ENCODE measurements around the gene ATXN7L1.

Gene ATXN7L1

DNA sequence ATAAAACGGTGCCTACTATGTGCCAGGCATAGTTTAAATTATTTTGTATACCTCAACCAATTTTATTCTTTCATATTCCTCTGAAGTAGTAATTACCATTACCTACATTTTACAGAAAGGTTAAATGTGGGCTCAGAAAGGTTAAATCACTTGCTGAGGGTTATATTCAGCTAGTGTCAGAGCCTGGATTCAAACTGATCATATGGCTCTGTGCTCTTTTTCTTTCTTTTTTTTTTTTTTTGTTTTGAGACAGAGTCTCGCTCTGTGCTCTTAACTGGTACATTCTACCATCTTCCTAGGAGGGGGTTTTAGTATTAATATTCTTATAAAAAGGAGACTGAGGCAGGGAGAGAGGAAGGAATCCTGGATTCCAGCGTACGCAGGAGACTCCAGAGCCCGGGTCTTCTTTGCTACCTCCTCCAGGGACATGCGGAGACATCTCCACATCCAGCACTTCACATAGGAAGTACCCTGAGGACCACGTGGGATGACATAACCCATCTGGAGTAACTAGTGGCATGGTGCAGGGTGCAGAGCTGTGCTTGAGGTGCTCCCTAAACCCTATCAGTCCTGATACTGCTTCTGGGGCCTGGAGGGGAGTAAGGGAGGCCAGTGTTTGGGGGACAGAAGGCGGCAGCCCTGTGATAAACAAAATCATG lies 29.6 kb upstream of the ATXN7L1 start:
- no peaks in the 10 kb centered on the region for H3K9me3 ChIP-seq (ENCODE audit: control insufficient read depth, insufficient read depth, low read depth, low read length)
- no peak overlapping the region for H3K4me3 ChIP-seq (ENCODE audit: low read depth, low read length)
- ChIA-PET POLR2A (no interaction called here), CTCF (no interaction called here)
- H3K4me1 ChIP-seq (ENCODE audit: control insufficient read depth, insufficient read depth, low read length) = no peaks in the 10 kb centered on the region
- no peaks in the 10 kb centered on the region for H3K36me3 ChIP-seq (ENCODE audit: control insufficient read depth in 2 of 2, insufficient read depth in 1 of 2, low read length in 2 of 2)
- no peak overlapping the region for H3K27ac ChIP-seq (ENCODE audit: extremely low read depth, low read depth, low read length)
- TF ChIP-seq, protein P1, sequence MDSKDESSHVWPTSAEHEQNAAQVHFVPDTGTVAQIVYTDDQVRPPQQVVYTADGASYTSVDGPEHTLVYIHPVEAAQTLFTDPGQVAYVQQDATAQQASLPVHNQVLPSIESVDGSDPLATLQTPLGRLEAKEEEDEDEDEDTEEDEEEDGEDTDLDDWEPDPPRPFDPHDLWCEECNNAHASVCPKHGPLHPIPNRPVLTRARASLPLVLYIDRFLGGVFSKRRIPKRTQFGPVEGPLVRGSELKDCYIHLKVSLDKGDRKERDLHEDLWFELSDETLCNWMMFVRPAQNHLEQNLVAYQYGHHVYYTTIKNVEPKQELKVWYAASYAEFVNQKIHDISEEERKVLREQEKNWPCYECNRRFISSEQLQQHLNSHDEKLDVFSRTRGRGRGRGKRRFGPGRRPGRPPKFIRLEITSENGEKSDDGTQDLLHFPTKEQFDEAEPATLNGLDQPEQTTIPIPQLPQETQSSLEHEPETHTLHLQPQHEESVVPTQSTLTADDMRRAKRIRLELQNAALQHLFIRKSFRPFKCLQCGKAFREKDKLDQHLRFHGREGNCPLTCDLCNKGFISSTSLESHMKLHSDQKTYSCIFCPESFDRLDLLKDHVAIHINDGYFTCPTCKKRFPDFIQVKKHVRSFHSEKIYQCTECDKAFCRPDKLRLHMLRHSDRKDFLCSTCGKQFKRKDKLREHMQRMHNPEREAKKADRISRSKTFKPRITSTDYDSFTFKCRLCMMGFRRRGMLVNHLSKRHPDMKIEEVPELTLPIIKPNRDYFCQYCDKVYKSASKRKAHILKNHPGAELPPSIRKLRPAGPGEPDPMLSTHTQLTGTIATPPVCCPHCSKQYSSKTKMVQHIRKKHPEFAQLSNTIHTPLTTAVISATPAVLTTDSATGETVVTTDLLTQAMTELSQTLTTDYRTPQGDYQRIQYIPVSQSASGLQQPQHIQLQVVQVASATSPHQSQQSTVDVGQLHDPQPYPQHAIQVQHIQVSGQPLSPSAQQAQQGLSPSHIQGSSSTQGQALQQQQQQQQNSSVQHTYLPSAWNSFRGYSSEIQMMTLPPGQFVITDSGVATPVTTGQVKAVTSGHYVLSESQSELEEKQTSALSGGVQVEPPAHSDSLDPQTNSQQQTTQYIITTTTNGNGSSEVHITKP (tag by site-specific recombination; IDR thresholded peaks at IDR 0.05) = peak; percentile 58
- TF ChIP-seq ZNF214 (tag by site-specific recombination; IDR thresholded peaks at IDR 0.05; ENCODE audit: borderline replicate concordance) = no peak

DNA sequence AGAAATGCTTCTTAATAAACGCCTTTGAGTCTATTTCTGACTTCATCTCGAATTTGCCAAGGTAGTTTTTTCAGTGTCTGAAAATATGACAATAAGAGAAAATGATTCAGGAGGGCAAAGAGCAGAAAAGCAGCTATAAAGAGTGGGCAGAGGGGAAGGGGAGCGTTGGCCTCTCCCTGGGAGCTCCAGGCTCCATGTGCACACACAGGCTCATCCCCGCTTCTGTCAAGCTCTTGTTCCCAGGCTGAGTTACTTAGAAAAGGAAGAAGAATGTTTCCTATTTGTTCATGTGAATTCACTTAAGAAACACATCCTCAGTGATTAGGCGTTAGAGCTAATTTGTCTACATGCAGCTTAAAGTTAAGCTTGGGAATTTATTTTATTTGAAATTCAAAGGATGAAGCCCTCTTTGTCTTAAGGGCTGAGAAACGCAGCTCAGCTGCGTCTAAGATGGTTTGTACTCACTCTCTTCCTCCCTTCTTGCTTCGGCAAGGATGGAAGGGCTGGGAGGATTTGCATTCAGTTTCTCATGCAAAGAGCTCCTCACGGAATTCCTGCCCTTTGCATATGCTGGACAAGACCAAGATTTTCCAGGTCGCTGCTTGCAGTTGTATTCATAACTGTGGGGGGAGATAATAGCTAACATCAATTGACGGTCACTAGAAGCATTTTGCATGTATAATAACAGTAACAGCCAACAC lies 29.0 kb upstream of the ATXN7L1 start:
- CTCF ChIA-PET = no interaction called here
- TF ChIP-seq, protein P2, sequence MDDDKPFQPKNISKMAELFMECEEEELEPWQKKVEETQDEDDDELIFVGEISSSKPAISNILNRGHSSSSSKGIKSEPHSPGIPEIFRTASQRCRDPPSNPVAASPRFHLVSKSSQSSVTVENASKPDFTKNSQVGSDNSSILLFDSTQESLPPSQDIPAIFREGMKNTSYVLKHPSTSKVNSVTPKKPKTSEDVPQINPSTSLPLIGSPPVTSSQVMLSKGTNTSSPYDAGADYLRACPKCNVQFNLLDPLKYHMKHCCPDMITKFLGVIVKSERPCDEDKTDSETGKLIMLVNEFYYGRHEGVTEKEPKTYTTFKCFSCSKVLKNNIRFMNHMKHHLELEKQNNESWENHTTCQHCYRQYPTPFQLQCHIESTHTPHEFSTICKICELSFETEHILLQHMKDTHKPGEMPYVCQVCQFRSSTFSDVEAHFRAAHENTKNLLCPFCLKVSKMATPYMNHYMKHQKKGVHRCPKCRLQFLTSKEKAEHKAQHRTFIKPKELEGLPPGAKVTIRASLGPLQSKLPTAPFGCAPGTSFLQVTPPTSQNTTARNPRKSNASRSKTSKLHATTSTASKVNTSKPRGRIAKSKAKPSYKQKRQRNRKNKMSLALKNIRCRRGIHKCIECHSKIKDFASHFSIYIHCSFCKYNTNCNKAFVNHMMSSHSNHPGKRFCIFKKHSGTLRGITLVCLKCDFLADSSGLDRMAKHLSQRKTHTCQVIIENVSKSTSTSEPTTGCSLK (tag by site-specific recombination; IDR thresholded peaks at IDR 0.05) = no peak
- no peak for TF ChIP-seq OSR2 (tag by site-specific recombination; IDR thresholded peaks at IDR 0.05)
- no peak for TF ChIP-seq ZNF311 (tag by site-specific recombination; IDR thresholded peaks at IDR 0.05; ENCODE audit: borderline replicate concordance)
- TF ChIP-seq ZXDB (tag by site-specific recombination; IDR thresholded peaks at IDR 0.05) = no peak
- TF ChIP-seq GLI2 (tag by site-specific recombination; IDR thresholded peaks at IDR 0.05; ENCODE audit: borderline replicate concordance, low read depth) = no peak
- TF ChIP-seq SETDB1 (IDR thresholded peaks at IDR 0.05; ENCODE audit: insufficient read length, low read length) = no peak
- TF ChIP-seq ZNF19 (tag by site-specific recombination; IDR thresholded peaks at IDR 0.05; ENCODE audit: low read depth) = no peak
- no peak for TF ChIP-seq GLIS1 (tag by site-specific recombination; IDR thresholded peaks at IDR 0.05)
- TF ChIP-seq GLI4 (tag by site-specific recombination; IDR thresholded peaks at IDR 0.05) = no peak
- TF ChIP-seq ZNF211 (tag by site-specific recombination; IDR thresholded peaks at IDR 0.05; ENCODE audit: low read depth) = no peak
- TF ChIP-seq, protein P3, sequence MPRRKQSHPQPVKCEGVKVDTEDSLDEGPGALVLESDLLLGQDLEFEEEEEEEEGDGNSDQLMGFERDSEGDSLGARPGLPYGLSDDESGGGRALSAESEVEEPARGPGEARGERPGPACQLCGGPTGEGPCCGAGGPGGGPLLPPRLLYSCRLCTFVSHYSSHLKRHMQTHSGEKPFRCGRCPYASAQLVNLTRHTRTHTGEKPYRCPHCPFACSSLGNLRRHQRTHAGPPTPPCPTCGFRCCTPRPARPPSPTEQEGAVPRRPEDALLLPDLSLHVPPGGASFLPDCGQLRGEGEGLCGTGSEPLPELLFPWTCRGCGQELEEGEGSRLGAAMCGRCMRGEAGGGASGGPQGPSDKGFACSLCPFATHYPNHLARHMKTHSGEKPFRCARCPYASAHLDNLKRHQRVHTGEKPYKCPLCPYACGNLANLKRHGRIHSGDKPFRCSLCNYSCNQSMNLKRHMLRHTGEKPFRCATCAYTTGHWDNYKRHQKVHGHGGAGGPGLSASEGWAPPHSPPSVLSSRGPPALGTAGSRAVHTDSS (tag by site-specific recombination; IDR thresholded peaks at IDR 0.05) = no peak
- TF ChIP-seq, protein P4, sequence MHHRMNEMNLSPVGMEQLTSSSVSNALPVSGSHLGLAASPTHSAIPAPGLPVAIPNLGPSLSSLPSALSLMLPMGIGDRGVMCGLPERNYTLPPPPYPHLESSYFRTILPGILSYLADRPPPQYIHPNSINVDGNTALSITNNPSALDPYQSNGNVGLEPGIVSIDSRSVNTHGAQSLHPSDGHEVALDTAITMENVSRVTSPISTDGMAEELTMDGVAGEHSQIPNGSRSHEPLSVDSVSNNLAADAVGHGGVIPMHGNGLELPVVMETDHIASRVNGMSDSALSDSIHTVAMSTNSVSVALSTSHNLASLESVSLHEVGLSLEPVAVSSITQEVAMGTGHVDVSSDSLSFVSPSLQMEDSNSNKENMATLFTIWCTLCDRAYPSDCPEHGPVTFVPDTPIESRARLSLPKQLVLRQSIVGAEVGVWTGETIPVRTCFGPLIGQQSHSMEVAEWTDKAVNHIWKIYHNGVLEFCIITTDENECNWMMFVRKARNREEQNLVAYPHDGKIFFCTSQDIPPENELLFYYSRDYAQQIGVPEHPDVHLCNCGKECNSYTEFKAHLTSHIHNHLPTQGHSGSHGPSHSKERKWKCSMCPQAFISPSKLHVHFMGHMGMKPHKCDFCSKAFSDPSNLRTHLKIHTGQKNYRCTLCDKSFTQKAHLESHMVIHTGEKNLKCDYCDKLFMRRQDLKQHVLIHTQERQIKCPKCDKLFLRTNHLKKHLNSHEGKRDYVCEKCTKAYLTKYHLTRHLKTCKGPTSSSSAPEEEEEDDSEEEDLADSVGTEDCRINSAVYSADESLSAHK (tag by site-specific recombination; IDR thresholded peaks at IDR 0.05) = no peak
- TF ChIP-seq ZNF302 (tag by site-specific recombination; IDR thresholded peaks at IDR 0.05; ENCODE audit: low read depth) = no peak
- no peaks in the 10 kb centered on the region for H3K36me3 ChIP-seq (ENCODE audit: control insufficient read depth in 2 of 2, insufficient read depth in 1 of 2, low read length in 2 of 2)
- H3K27ac ChIP-seq (ENCODE audit: extremely low read depth, low read depth, low read length) = no peak overlapping the region
- no peaks in the 10 kb centered on the region for H3K9me3 ChIP-seq (ENCODE audit: control insufficient read depth, insufficient read depth, low read depth, low read length)
- POLR2A ChIA-PET = no interaction called here
- no peaks in the 10 kb centered on the region for H3K4me1 ChIP-seq (ENCODE audit: control insufficient read depth, insufficient read depth, low read length)
- H3K4me3 ChIP-seq (ENCODE audit: low read depth, low read length) = no peak overlapping the region

Data from HEK293 (cell line).